SU-DHL-6 (cell line): ENCODE measurements around the gene HK1.
"Not testable (repeated sequence)": the region's sequence is repeated elsewhere in the genome, so short reads cannot be mapped to it uniquely, and the experiment has no call there.

Experiments
- H2AFZ ChIP-seq: fragments of 200-600 bp; sonication (generic); 2 replicates; pipeline ENCODE4 v1.6.1; 2014; ENCODE audit warnings: low read depth, mild to moderate bottlenecking, moderate library complexity, mixed read lengths, antibody characterized with exemption, low read length; ENCODE audit not compliant: severe bottlenecking
- H3F3A ChIP-seq: fragments of 200-600 bp; shearing (Covaris generic); 2 replicates; pipeline ENCODE4 v1.6.0; 2016; ENCODE audit warnings: antibody characterized with exemption, mild to moderate bottlenecking; ENCODE audit not compliant: insufficient read depth
- H3K27ac ChIP-seq: fragments of 200-600 bp; sonication (generic); 2 replicates; pipeline ENCODE4 v1.5.1; 2016; ENCODE audit warnings: low read depth, mild to moderate bottlenecking, low read length, moderate library complexity, mixed read lengths
- H3K27me3 ChIP-seq: fragments of 200-600 bp; sonication (generic), shearing (Covaris generic); 2 replicates; pipeline ENCODE4 v1.6.0; 2014; ENCODE audit warnings: mild to moderate bottlenecking, low read length
- H3K36me3 ChIP-seq: fragments of 200-600 bp; sonication (generic); 2 replicates; pipeline ENCODE4 v1.6.1; 2014; ENCODE audit warnings: mild to moderate bottlenecking, low read length, mixed read lengths
- H3K4me2 ChIP-seq: fragments of 300-600, 200-600 bp; shearing (Covaris generic), sonication (generic); 2 replicates; pipeline ENCODE4 v1.6.0; 2014; ENCODE audit warnings: low read length, low read depth, mild to moderate bottlenecking; ENCODE audit not compliant: poor library complexity, severe bottlenecking
- H3K4me3 ChIP-seq: fragments of 200-600 bp; sonication (generic); 2 replicates; pipeline ENCODE4 v1.5.1; 2014; ENCODE audit warnings: antibody characterized with exemption, low read length, mild to moderate bottlenecking, mixed read lengths; ENCODE audit not compliant: insufficient read depth, poor library complexity, severe bottlenecking
- H3K79me2 ChIP-seq: fragments of 200-600 bp; sonication (generic); 2 replicates; pipeline ENCODE4 v1.6.1; 2014; ENCODE audit warnings: mild to moderate bottlenecking, low read length, moderate library complexity; ENCODE audit not compliant: insufficient read depth
- H3K9ac ChIP-seq: fragments of 200-600 bp; sonication (generic); 2 replicates; pipeline ENCODE4 v1.7.0; 2014; ENCODE audit warnings: mild to moderate bottlenecking, low read length
- H3K9me2 ChIP-seq: fragments of 200-600 bp; sonication (generic); replicated peaks from 2 replicates; pipeline ENCODE4 v1.6.1; 2014; ENCODE audit warnings: low read length; ENCODE audit not compliant: insufficient read depth
- H3K9me3 ChIP-seq: fragments of 200-600 bp; sonication (generic); 2 replicates; pipeline ENCODE4 v1.6.1; 2014; ENCODE audit warnings: low read length, mixed read lengths; ENCODE audit not compliant: insufficient read depth
- H4K20me1 ChIP-seq: fragments of 200-600 bp; sonication (generic); 2 replicates; pipeline ENCODE4 v1.6.1; 2014; ENCODE audit warnings: low read depth, mild to moderate bottlenecking, antibody characterized with exemption, low read length, moderate library complexity, mixed read lengths
- EZH2phosphoT487 ChIP-seq: fragments of 200-600 bp; sonication (generic), shearing (Covaris generic); conservative IDR thresholded peaks from 2 replicates; pipeline ENCODE4 v1.6.1; 2018; ENCODE audit warnings: mild to moderate bottlenecking, antibody characterized with exemption, low read length, moderate library complexity, mixed read lengths
- TF ChIP-seq, protein P1 (sequence below): fragments of 200-600 bp; sonication (generic); IDR thresholded peaks from one replicate; pipeline ENCODE4 v1.5.1; 2017; ENCODE audit warnings: antibody characterized with exemption, mild to moderate bottlenecking, low read length, moderate library complexity; ENCODE audit not compliant: insufficient read depth, poor library complexity, severe bottlenecking

Gene HK1

DNA sequence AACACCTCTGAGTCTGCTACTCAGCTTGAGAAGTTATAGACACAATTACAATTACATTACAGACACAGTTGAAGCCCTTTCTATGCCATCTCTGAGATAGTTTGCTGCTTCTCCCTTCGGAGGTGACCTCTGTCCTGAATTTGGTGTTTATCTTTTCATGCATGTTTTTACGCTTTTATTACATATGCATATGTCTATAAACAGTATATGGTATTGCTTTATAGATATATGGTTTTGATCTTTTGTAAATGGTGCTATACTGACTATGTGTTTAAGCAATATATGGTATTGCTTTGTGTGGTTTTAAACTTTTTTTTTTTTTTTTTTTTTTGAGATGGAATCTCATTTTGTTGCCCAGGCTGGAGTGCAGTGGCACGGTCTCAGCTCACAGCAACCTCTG, 48.4 kb downstream of the HK1 start:
- Histone ChIP-seq H3K9ac (no peak overlapping the region), H3K79me2 (peaks cover 23% of the 10 kb centered on the region), H3K4me2 (no peak overlapping the region), H2AFZ (no peak overlapping the region), H3K9me3 (no peaks in the 10 kb centered on the region), H3F3A (no peaks in the 10 kb centered on the region), H3K27ac (no peak overlapping the region), H3K36me3 (no peaks in the 10 kb centered on the region), H3K9me2 (no peaks in the 10 kb centered on the region), H3K27me3 (no peaks in the 10 kb centered on the region), H3K4me3 (no peak overlapping the region), H4K20me1 (no peaks in the 10 kb centered on the region)
- TF ChIP-seq, protein P1, sequence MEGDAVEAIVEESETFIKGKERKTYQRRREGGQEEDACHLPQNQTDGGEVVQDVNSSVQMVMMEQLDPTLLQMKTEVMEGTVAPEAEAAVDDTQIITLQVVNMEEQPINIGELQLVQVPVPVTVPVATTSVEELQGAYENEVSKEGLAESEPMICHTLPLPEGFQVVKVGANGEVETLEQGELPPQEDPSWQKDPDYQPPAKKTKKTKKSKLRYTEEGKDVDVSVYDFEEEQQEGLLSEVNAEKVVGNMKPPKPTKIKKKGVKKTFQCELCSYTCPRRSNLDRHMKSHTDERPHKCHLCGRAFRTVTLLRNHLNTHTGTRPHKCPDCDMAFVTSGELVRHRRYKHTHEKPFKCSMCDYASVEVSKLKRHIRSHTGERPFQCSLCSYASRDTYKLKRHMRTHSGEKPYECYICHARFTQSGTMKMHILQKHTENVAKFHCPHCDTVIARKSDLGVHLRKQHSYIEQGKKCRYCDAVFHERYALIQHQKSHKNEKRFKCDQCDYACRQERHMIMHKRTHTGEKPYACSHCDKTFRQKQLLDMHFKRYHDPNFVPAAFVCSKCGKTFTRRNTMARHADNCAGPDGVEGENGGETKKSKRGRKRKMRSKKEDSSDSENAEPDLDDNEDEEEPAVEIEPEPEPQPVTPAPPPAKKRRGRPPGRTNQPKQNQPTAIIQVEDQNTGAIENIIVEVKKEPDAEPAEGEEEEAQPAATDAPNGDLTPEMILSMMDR, result no peak
- no peak for TF ChIP-seq EZH2phosphoT487

DNA sequence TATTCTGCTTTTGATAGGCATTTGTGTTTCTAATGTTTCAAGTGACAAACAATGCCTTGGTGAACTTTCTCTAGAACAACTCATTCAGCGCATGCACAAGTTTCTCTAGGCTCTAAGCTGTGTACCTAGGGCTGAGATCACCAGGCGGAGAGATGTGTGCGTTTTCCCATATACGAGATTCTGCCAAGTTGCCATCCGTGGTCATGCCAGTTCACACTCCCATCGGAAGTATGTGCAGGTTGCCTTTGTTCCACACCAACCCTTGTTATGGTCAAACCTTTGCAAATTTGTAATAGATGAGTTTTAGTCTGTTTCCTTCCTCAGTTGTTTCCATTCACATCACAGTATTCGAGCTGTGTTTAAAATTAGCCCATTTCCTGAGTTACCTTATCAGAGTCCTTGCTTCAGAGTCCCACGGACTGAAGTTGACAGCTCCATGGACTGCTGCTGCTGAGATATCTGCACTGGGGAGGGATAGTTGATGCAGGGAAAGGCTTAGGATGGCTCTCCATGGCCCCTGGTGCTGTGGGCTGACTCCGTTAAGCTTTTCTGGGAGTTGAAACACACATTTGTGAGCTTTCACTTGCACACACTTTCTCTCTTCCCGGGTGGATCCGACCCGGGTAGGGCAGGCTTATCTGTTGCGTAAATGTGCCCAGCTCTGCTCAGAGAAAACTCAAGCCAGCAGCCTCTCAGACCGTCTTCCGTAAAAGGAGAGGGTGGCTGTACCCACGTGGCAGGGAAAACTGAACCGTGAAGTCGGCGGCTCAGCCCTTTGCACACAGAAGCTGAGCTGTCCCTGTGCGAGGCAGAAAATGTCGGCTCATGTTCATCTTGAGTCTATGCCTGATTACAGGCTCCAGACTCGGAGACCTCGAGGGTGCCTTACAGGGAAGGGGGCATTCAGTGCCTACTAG, 49.4 kb downstream of the HK1 start:
- Histone ChIP-seq H3K27me3 (no peaks in the 10 kb centered on the region), H3K4me3 (no peak overlapping the region), H3K27ac (no peak overlapping the region), H3K4me2 (peak overlapping the region; percentile 46), H3K36me3 (no peaks in the 10 kb centered on the region), H3K9me3 (no peaks in the 10 kb centered on the region), H3K79me2 (peaks cover 23% of the 10 kb centered on the region), H3K9me2 (no peaks in the 10 kb centered on the region), H3F3A (no peaks in the 10 kb centered on the region), H2AFZ (peak overlapping the region; percentile 50), H3K9ac (peak overlapping the region; percentile 36; the same call in 1 of the 2 replicates), H4K20me1 (no peaks in the 10 kb centered on the region)
- no peak for TF ChIP-seq EZH2phosphoT487
- TF ChIP-seq, protein P1, result no peak

DNA sequence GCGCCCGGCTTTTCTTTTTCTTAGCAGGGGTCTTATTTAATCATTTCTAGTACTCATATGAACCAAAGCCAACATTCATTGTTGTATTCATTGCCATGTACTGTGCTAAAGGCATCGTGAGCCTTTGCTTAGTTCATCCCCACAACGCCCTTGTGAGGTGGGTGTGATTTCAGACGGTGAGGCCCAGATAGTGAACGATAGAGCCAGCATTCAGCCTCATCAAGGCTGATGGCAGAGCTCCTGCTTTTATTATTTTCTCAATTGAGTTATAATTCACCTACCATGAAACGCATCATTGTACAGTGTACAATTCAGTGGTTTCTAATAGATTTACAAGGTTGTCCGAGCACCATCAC, 50.1 kb downstream of the HK1 start:
- Histone ChIP-seq H3K4me2 (peak overlapping the region; percentile 46), H3K4me3 (no peak overlapping the region), H2AFZ (peak overlapping the region; percentile 50), H3F3A (no peaks in the 10 kb centered on the region), H3K79me2 (peaks cover 28% of the 10 kb centered on the region), H3K27me3 (no peaks in the 10 kb centered on the region), H3K9me3 (no peaks in the 10 kb centered on the region), H3K9me2 (no peaks in the 10 kb centered on the region), H4K20me1 (no peaks in the 10 kb centered on the region), H3K9ac (peak overlapping the region; percentile 36; the same call in 1 of the 2 replicates), H3K27ac (no peak overlapping the region), H3K36me3 (no peaks in the 10 kb centered on the region)
- no peak for TF ChIP-seq EZH2phosphoT487
- TF ChIP-seq, protein P1, result no peak

DNA sequence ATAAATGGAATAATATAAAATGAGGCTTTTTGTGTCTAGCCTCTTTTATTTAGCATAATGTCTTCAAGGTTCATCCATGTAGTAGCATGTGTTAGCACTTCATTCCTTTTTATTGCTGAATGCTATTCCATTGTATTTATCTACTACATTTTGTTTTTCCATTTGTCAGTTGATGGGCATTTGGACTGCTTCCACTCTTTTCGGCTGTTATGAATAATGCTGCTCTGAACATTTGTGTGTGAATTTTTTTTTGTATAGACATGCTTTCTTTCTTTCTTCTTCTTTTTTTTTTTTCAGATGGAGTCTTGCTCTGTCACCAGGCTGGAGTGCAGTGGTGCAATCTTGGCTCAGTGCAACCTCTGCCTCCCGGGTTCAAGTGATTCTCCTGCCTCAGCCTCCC, 50.6 kb downstream of the HK1 start:
- H4K20me1 ChIP-seq, H3K4me3 ChIP-seq, H3K4me2 ChIP-seq, H3F3A ChIP-seq, H3K9ac ChIP-seq, H3K27me3 ChIP-seq, H3K9me2 ChIP-seq, H3K9me3 ChIP-seq, H3K36me3 ChIP-seq, H2AFZ ChIP-seq, H3K27ac ChIP-seq: not testable (repeated sequence)
- H3K79me2 ChIP-seq, result peaks cover 28% of the 10 kb centered on the region
